GM18951 (cell line): ENCODE results near the gene RNU5D-1.
"Not testable (repeated sequence)": the region's sequence is repeated elsewhere in the genome, so short reads cannot be mapped to it uniquely, and the experiment has no call there.

Experiments used
- POLR2A ChIP-seq: IDR thresholded peaks from 4 replicates; pipeline ENCODE4 v1.6.1; 2011; ENCODE audit warnings: mild to moderate bottlenecking; ENCODE audit not compliant: insufficient read length, insufficient read depth; ENCODE audit errors: extremely low read depth
- in situ Hi-C: fragments of 300-500 bp; cut with MboI; formaldehyde crosslinking; loops from one replicate; pipeline ENCODE4 v1.12.0; 2022; ENCODE audit warnings: low sequenced_read_pairs, mixed read lengths, inconsistent platforms; ENCODE audit not compliant: unreplicated experiment

Gene RNU5D-1

GRCh38 chr1:44747878-44748277, 16.9 kb upstream of the RNU5D-1 start:
- no peak for TF ChIP-seq POLR2A

GRCh38 chr1:44743211-44743610, 12.2 kb upstream of the RNU5D-1 start:
- TF ChIP-seq POLR2A, result no peak
- in situ Hi-C loops, result no loop called here

More at GRCh38 chr1:44747878-44748277, 16.9 kb upstream of the RNU5D-1 start:
- in situ Hi-C loops, result no loop called here

- TF ChIP-seq POLR2A, result no peak
- in situ Hi-C loops, result no loop called here
Measured at GRCh38 chr1:44740179-44740617, 9.2 kb upstream of the RNU5D-1 start.

DNA sequence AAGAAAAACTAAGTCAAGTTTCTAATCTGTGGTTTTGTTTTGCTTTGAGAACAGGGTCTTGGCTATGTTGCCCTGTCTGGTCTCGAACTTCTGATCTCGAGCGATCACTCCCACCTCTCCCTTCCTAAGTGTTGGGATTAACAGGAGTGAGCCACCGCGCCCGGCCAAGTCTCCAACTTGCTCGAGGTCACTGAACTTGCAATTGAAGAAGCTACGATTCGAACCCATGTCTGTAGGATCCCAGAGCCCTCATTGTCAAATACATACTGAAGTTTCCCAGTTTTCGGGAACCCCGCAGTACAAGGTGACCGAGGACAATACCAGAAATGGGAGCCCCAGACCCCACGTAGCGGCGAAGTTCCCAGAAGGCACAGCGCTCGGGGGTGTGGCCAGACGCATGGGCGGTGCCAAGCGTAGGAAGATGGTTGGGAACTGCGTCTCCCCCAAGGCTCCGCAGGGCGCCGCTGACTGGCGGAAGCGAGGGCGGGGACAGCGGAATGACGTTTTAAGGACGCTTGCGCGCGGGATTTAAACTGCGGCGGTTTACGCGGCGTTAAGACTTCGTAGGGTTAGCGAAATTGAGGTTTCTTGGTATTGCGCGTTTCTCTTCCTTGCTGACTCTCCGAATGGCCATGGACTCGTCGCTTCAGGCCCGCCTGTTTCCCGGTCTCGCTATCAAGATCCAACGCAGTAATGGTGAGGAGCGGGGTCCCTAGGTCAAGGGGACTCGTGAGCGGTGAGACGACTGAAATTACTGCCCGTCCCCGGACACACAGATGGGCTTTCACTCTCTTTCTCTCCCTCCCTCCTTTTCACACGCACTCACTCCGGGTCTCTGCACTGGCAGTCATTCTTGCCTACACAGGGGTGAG, 8.6 kb upstream of the RNU5D-1 start, which contains the start of gene KIF2C:
TSS of gene KIF2C (plus strand) at position 531 of the 872 bp plus-strand sequence. CDS start at position 627, 96 bp downstream.
- in situ Hi-C loops, result no loop called here
- peak; percentile 97 for TF ChIP-seq POLR2A

GRCh38 chr1:44738953-44739306, 8.0 kb upstream of the RNU5D-1 start:
- in situ Hi-C loops, result not testable (repeated sequence)

- in situ Hi-C loops, result no loop called here
- TF ChIP-seq POLR2A, result no peak
Measured at GRCh38 chr1:44735992-44736391, 5.0 kb upstream of the RNU5D-1 start.

DNA sequence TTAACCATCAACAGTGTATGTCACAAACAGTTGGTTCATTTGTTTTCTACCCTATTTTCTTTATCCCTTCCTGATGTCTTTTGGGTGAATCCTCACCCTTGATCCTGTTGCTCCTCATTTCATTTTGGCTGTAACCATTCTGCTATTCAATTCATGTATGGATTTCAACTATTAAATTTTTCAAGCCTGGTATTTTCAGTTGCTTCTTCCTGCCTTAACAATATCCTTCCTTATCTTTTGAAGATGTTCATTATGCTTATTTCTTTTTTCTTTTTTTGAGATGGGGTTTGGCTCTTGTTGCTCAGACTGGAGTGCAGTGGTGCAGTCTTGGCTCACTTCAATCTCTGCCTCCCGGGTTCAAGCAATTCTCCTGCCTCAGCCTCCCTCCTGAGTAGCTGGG, 2.8 kb upstream of the RNU5D-1 start:
- in situ Hi-C loops, result no loop called here
- no peak for TF ChIP-seq POLR2A

- TF ChIP-seq POLR2A, result no peak
- in situ Hi-C loops, result no loop called here
Measured at GRCh38 chr1:44733365-44733764, 2.4 kb upstream of the RNU5D-1 start.

DNA sequence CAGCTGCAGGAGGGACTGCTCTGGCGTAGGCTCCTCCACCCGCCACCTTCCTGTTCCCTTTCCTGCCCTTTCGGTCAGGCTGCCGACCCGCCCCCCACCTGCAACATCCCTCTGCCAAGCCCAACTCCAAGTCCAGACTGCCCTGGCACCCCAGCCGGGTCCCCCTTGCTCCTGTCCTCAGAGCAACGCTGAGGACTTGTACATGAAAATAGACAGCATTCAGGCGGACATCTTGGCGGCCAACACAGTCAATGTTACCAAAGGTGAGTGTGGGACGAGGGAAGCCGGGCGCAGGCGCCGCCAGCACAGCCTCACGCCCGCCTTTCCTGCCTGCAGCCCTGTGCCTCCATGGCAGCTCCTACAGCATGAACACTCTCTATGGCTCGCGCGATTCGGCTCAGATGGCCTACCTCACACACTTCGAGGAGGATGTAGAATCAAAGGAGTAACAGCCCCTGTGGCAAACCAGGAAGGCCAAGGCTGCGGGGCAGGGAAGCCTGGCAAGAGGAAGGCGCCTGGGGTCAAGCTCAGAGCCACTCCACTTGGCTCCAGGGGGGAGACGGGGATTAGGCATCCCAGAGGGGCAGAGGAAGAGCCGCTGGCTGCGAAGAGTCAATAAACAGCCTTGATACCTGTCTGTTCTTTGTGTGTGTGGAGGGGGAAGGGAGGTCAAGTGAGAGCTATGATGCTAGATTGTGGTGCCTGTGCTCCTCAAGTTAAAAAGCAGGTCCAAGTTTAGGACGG, 5.8 kb downstream of the RNU5D-1 start:
- in situ Hi-C loops, result no loop called here
- no peak for TF ChIP-seq POLR2A

DNA sequence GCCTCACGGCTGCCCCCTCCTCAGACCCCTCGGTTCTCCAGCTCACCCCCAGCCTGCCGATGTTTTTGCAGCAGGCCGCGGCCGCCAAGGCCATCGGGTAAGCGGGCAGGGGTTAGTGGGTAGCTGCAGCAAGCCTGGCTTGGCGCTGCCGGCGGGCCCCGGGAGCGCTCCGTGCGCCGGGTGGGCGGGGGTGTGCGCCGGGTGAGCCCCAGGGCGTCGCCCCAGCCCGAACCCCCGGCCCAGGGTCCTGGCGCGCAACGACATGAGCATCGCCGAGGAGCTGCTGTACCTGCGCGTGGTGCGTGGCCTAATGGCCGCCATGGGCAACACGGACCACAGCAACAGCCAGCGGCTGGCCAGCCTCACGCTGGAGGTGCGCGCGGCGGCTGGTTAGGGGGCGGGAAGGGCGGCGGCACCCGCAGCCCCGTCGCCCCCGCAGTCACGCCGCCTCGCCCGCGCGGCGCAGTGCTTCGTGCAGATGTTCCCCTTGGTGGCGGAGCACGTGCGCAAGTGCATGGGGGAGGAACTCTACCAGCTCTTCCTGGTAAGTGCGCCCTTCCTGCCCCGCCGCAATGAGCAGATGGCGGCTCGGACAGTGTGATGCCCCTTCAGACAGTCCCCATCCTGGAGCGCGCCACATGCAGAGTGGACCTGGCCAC, 6.5 kb downstream of the RNU5D-1 start:
- in situ Hi-C loops, result no loop called here
- TF ChIP-seq POLR2A, result no peak

GRCh38 chr1:44723496-44724295, 7.3 kb downstream of the RNU5D-1 start:
- in situ Hi-C loops, result no loop called here
- no peak for TF ChIP-seq POLR2A

DNA sequence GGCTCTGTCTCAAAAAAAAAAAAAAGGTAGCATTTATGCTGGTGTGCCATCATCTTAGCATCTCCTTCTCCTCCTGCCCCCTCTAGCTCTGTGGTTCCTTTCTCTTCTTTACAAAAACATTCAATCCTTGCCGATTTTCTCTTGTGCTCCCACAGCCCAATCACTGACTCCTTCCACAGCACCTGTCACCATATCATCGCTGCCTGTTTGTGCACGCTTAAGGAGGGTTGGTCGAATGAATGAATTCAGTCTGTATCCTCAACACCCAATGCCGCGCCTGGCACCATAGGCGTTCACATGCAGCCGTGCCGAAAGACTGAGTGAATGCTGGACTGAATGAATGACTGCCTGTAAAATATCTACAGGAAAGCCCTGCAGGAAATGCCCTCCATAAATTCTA, 7.9 kb downstream of the RNU5D-1 start:
- no peak for TF ChIP-seq POLR2A
- in situ Hi-C loops, result no loop called here
